Measurements from ENCODE around the gene SHH.

DNA sequence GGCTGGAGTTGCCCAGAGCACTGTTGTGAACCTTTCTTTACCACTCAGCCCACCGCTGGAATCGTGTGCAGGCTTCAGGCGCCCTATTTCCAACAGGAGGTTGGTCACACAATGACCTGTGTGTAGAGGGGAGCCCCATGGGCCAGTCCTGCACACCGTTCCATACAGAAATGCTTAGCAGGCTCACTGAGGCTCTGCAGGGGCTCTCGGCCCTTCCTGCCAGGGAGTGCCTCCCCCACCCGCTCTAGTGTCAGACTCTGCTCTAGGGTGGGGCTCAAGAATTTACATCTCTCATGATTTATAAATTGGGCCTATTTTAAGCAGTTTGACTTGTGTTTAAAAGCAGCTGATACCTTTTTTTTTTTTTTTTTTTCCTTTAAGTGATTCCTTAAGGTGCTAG, 42.0 kb downstream of the SHH start:
- TF ChIP-seq, protein P1, sequence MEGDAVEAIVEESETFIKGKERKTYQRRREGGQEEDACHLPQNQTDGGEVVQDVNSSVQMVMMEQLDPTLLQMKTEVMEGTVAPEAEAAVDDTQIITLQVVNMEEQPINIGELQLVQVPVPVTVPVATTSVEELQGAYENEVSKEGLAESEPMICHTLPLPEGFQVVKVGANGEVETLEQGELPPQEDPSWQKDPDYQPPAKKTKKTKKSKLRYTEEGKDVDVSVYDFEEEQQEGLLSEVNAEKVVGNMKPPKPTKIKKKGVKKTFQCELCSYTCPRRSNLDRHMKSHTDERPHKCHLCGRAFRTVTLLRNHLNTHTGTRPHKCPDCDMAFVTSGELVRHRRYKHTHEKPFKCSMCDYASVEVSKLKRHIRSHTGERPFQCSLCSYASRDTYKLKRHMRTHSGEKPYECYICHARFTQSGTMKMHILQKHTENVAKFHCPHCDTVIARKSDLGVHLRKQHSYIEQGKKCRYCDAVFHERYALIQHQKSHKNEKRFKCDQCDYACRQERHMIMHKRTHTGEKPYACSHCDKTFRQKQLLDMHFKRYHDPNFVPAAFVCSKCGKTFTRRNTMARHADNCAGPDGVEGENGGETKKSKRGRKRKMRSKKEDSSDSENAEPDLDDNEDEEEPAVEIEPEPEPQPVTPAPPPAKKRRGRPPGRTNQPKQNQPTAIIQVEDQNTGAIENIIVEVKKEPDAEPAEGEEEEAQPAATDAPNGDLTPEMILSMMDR (IDR thresholded peaks at IDR 0.05; ENCODE audit: insufficient read depth, low read depth, low read length): no peak
- no peak for TF ChIP-seq EZH2 (IDR thresholded peaks at IDR 0.05; ENCODE audit: insufficient read depth, low read length)
